A204.1 (cell line): Measurements from ENCODE around the gene NDUFB4.
A peak's percentile ranks its signal among the peaks of the same experiment; 100 is the strongest.
"Not testable (repeated sequence)": the region's sequence is repeated elsewhere in the genome, so short reads cannot be mapped to it uniquely, and the experiment has no call there.

Experiments used
- FAIRE-seq: peaks from 2 replicates; lab custom pipeline; 2012; peaks lifted over from hg19 to GRCh38; lab: Jason Lieb, UNC

Gene NDUFB4

GRCh38 chr3:120569222-120570057, 26.7 kb upstream of the NDUFB4 start:
- FAIRE-seq, result no peak

GRCh38 chr3:120572027-120572426, 24.1 kb upstream of the NDUFB4 start:
- FAIRE-seq, result no peak

GRCh38 chr3:120587332-120587975, 8.7 kb upstream of the NDUFB4 start:
- no peak for FAIRE-seq

- no peak for FAIRE-seq
These were observed 384 bp upstream of the NDUFB4 start for GRCh38 chr3:120595788-120596115.

GRCh38 chr3:120596853-120597223, 702 bp downstream of the NDUFB4 start:
- peak; percentile 87 for FAIRE-seq

GRCh38 chr3:120597445-120598049, 1.4 kb downstream of the NDUFB4 start:
- no peak for FAIRE-seq

GRCh38 chr3:120599211-120599610, 3.1 kb downstream of the NDUFB4 start:
- FAIRE-seq, result no peak

- FAIRE-seq, result no peak
These were observed 5.4 kb downstream of the NDUFB4 start for GRCh38 chr3:120601554-120601953.

- FAIRE-seq, result no peak
These were observed 6.5 kb downstream of the NDUFB4 start for GRCh38 chr3:120602682-120603081.

GRCh38 chr3:120604382-120604781, 8.2 kb downstream of the NDUFB4 start:
- no peak for FAIRE-seq

GRCh38 chr3:120604784-120605183, 8.6 kb downstream of the NDUFB4 start:
- no peak for FAIRE-seq

- no peak for FAIRE-seq
These were observed 12.4 kb downstream of the NDUFB4 start for GRCh38 chr3:120608506-120608905.

- FAIRE-seq, result no peak
These were observed 18.6 kb downstream of the NDUFB4 start for GRCh38 chr3:120614765-120615164.

- no peak for FAIRE-seq
These were observed 19.9 kb downstream of the NDUFB4 start for GRCh38 chr3:120615847-120616609.

GRCh38 chr3:120616745-120617144, 20.6 kb downstream of the NDUFB4 start:
- not testable (repeated sequence) for FAIRE-seq

- FAIRE-seq, result no peak
These were observed 26.3 kb downstream of the NDUFB4 start for GRCh38 chr3:120622457-120622856.

- no peak for FAIRE-seq
These were observed 27.0 kb downstream of the NDUFB4 start for GRCh38 chr3:120622870-120623726.

- FAIRE-seq, result no peak
These were observed 27.6 kb downstream of the NDUFB4 start for GRCh38 chr3:120623727-120624093.

GRCh38 chr3:120625159-120625586, 29.0 kb downstream of the NDUFB4 start:
- no peak for FAIRE-seq

- FAIRE-seq, result no peak
These were observed 38.4 kb downstream of the NDUFB4 start for GRCh38 chr3:120634539-120634938.

- no peak for FAIRE-seq
These were observed 40.8 kb downstream of the NDUFB4 start for GRCh38 chr3:120636795-120637401.
